NOMO-1 treated with dmso at 0.1 percent for 144 hours (cell line): Measurements from ENCODE around the gene ADAD2.
A peak's percentile ranks its signal among the peaks of the same experiment; 100 is the strongest.
"Not testable (repeated sequence)": the region's sequence is repeated elsewhere in the genome, so short reads cannot be mapped to it uniquely, and the experiment has no call there.

Experiments
- DNase-seq: peaks from one replicate; lab custom pipeline; 2025; ENCODE audit not compliant: unreplicated experiment; lab: John Stamatoyannopoulos, UW

Gene ADAD2

GRCh38 chr16:84195201-84196093 lies 4.5 kb downstream of the ADAD2 start:
- DNase-seq: no peak

DNA sequence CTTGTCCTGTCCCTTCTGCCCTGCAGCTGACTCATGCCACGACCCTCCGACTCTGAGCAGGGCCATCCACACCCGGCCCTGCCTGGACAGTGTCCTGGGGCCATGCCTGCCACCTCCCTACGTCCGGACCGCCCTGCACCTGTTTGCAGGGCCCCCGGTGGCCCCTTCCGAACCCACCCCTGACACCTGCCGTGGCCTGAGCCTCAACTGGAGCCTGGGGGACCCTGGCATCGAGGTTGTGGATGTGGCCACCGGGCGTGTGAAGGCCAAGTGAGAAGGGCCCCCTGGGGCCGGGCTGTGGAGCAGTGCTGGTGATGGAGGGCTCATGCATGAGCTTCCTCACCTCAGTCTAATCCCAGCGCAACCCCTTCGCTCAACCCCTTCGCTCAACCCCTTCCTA lies 5.1 kb downstream of the ADAD2 start:
- DNase-seq: no peak

- no peak for DNase-seq
These were observed 5.9 kb downstream of the ADAD2 start for GRCh38 chr16:84196727-84197394.

DNA sequence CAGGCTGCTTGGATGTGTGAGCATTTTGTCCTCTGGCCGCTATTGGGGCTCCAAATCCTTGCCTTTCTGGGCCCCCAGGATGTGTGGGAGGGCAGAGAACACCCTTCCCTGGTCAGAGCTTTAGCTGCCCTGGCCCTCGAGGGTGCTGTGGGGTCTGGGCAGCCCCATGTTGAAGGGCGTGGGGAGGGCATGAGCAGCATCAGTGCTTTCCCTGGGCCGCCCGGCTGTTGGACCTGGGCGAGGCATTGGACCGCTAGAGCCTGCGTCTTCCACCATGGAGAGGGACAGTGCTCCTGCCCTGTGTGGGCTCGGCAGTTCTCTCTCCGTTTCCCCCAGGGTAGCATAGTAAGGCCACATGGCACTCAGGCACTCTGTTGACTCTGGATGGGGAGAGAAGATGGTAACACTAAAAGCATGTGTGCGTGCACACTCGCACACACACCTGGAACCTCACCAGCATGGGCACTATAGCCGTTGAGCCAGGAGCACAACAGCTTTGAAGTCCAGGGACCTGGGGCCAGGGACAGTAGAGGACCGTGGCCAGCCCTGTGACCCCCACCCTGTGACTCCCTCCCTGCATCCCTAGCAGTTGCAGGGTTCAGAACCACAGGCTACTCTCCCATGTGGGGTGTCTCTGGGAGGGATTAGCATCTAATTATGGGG lies 6.6 kb downstream of the ADAD2 start:
- DNase-seq: no peak

DNA sequence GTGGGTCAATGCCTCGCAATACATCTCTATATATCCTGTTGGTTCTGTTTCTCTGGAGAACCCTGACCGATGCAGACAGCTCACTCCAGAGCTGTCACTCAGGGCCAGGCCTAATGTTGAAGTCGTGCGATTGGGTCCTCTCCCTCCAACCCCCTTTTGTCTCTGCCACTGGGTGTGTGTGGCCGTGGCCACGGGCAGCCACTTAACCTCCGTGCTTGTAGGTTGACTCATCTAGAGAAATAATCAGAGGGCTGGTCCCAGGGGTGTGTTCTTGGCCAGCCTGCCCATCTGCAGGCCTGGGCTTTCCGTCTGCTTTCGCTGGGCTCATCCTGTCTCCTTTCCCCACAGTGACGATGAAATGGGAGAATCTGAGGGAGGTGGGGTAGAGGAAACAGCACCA lies 7.4 kb downstream of the ADAD2 start:
- DNase-seq: no peak

DNA sequence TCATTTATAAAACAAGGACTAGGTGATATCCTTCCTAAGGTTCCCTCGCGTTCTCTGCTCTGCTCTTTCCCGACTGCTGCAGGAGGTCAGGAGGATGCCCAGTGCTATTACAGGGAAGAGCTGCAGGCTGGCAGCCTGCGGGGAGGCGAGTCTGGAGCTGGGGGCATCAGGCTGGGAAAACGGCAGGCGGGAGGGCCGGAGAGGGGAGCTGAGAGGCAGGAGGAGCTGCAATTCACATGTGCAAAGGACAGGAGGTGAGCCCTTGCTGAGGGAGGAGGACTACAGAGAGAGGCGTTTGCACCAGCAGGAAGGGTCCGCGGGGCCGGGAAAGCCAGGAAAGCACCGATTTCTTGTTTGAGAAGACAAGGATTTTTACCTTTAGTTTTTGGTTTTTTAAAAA lies 8.1 kb downstream of the ADAD2 start:
- DNase-seq: no peak

GRCh38 chr16:84199861-84200260 lies 8.9 kb downstream of the ADAD2 start:
- peak; percentile 64 for DNase-seq

- not testable (repeated sequence) for DNase-seq
These were observed 13.6 kb downstream of the ADAD2 start for GRCh38 chr16:84204551-84204950.

DNA sequence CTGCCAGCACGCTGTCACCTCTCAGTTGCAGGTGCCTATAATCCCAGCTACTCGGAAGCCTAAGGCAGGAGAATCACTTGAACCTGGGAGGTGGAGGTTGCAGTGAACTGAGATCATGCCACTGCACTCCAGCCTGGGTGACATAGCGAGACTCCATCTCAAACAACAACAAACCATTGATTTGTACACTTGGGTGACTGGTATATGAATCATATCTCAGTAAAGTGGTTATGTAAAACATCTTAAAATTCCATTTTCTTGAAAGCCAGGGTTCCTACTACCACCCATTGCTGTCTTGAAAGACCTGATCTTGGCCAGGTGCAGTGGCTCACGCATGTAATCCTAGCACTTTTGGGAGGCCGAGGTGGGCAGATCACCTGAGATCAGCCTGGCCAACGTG lies 14.2 kb downstream of the ADAD2 start:
- not testable (repeated sequence) for DNase-seq

DNA sequence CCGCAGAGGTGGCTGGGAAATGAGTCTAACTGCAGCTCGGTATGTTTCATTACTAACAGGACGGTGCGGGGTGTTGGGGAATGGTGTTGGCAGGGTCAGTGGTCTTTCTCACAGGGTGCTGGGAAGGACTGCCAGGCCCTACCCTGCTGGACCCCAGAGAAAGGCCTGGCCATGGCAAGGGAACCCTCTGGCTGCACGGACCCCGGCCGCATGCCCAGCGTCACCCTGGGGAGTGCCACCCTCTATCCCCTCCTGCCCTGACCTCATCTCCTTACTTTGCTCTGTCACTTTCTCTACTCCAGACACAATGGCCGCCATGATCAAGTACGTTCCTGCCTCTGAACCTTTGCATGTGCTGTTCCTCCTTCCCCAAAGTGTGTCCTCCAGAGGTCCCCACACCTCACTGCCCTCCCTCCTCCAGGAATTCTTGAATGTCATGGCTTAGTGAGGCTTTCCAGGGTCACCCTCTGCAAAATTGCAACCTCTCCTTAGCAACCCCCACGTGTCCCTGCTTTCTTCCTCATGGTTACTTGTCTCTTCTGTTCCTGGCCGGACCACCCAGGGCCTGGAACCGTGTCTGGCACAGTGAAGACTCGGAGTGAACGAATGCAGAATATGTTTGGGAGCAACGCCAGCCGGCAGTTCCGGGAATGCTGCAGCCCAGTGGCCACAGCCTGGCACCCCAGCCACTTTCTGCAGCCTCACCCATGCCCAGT lies 15.2 kb downstream of the ADAD2 start:
- DNase-seq: no peak

DNA sequence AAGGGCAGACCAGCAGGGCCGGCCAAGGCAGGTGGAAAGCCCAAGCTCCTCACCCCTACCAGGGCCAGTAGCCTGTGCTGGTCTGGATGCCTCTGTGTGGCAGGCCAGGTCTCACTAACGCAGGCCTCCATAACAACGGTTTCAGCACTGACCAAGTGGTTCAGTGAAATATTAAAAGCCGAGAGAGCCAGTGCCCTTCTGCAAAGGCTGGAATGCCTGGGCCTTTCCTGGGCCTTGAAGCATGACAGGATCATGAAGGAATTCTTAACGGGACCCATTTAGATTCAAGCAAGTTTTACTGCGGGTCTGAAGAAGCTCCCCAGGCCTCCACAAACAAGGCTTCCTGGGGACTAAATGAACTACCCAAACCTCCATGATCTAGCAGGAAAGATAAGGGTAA lies 16.3 kb downstream of the ADAD2 start:
- no peak for DNase-seq

DNA sequence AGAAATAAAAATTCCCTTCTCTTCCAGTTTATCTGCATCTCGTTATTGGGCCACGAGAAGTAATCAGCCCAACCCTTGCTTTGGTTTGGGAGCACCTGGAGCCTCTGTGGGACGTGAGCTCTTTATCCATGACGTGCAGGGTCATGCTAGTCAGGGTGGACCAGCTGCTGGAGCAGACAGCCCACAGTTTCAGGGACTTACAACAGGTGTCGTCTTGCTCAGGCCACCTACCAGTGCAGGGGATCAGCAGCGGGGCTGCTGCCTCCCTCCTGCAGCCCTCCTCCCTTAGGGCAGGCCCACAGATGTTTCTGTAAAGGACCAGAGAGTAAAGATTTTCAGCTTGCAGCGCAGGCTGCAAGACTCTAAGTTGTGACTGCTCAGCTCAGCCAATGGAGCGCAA lies 16.9 kb downstream of the ADAD2 start:
- DNase-seq: no peak

- DNase-seq: no peak
These were observed 19.0 kb downstream of the ADAD2 start for GRCh38 chr16:84209989-84210388.

DNA sequence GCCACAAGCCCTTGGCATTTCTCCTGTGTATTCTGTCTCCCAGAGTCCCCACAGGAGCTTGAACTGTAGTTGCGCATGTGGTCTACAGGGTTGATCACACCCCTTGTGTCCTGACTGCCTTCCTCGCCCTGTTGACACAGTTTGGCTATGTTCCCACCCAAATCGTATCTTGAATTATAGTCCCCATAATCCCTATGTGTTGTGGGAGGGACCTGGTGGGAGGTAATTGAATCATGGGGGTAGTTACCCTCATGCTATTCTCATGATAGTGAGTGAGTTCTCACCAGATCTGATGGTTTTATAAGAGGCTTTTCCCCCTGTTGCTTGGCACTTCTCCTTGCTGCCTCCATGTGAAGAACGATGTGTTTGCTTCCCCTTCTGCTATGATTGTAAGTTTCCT lies 21.2 kb downstream of the ADAD2 start:
- no peak for DNase-seq

DNA sequence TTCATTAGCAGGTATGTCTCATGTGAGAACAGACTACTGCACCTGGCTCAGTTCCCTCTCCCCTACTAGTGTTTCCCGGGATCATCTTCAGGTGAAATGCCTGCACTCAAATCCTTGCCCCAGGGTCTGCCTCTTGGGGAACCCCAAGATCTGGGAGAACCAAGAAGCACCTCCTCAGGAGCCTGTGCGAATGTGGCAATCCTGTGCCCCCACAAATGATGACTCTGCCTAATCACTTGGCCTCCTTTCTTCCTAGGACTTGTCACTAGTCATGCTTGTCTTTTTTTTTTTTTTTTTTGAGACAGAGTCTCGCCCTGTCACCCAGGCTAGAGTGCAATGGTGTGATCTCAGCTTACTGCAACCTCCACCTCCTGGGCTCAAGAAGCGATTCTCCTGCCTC lies 21.7 kb downstream of the ADAD2 start:
- no peak for DNase-seq

DNA sequence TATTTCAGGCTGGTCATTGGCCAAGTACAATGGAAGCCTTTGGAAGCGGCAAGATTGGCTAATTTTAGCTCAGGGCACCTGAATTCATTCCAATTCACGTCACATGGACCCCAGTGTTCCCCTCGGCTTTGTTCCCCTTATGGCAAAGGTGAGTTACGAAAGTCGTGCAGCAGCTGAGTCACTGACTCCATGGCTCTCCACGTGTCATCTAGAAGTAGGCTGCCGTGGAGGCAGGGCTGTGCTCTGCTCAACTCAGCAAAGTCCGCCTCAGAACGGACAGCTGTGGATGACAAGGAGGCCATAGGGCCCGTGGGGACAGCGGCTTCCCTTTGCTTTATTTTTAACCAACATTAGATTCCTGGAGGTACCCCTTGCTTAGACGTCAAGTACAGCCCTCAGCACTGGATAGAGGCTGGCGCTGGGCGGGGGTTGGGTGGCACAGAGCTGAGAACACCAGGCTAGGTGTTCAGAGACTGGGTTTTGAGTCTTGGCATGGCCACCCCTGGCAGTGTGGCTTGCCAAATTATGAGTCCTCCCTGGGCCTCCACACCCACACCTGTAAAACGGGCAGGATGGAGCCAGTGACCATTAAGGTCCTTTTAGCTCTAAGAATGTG lies 23.6 kb downstream of the ADAD2 start:
- no peak for DNase-seq

DNA sequence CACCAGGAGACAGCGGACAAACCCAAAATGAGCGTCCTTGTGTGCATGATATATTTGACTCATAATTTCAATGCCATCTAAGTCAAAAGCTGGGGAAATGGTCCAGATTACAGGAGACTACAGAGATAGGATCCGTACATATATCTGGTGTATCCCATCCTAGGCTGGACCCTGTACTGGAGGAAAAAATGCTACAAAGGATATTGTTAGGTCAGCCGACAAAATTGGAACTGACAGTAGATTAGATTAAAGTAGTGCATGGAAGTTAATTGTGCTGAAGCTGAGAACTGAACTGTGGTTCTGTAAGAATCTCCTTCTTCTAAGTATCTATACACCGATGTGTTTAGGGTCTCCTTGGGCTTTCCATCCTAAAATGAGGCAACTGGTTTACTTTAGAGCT lies 24.6 kb downstream of the ADAD2 start:
- no peak for DNase-seq

DNA sequence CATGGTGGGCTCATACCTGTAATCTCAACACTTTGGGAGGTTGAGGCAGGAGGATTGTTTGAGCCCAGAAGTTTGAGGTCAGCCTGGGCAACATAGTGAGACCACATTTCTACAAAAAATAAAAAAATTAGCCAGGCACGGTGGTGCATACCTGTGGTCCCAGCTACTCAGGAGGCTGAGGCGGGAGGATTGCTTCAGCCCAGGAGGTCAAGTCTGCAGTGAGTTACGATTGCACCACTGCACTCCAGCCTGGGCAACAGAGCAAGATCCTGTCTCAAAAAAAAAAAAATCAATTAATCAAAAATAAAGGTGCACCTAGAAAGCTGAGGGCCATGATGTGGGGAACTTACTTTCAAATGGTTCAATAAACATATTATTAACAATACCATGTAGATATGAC lies 25.2 kb downstream of the ADAD2 start:
- not testable (repeated sequence) for DNase-seq

- no peak for DNase-seq
These were observed 27.3 kb downstream of the ADAD2 start for GRCh38 chr16:84218176-84218823.

GRCh38 chr16:84218956-84219355 lies 28.0 kb downstream of the ADAD2 start:
- DNase-seq: no peak
